H1 (cell line): Measurements from ENCODE around the gene CPZ. TPM values are rescaled to one million over a fixed set of nuclear protein-coding genes. Genes with fewer than 3 reads are reported as not detected.
A peak's percentile ranks its signal among the peaks of the same experiment; 100 is the strongest.

ENCODE experiments used
- CTCF ChIA-PET: fragments of 300-600 bp; sonication (Branson Sonifier 250); formaldehyde crosslinking; loops from one replicate; lab custom pipeline; 2021; ENCODE audit not compliant: partially characterized antibody; lab: Charles Lee
- POLR2A ChIA-PET: fragments of 300-600 bp; sonication (Branson Sonifier 250); formaldehyde crosslinking; loops from one replicate; lab custom pipeline; 2021; ENCODE audit warnings: inconsistent platforms; ENCODE audit not compliant: partially characterized antibody; lab: Charles Lee
- DNase-seq, 2 experiments: peaks; one replicate each; pipeline versions ENCODE4 v3.0.0 to v3.0.0-alpha.2; 2010 to 2022; ENCODE audit warnings: low spot score in 2 of 2, low read depth in 1 of 2, mixed read lengths in 1 of 2
- FAIRE-seq: peaks from 2 replicates; lab custom pipeline; 2011; peaks lifted over from hg19 to GRCh38; lab: Jason Lieb, UNC
- H2AFZ ChIP-seq: 2 replicates; pipeline ENCODE4 v1.8.1; 2012; ENCODE audit warnings: low read length, inconsistent platforms
- H2AK5ac ChIP-seq: 2 replicates; pipeline ENCODE4 v1.6.1; 2013; ENCODE audit warnings: low read depth, low read length
- H2BK120ac ChIP-seq: replicated peaks from 2 replicates; pipeline ENCODE3; 2013; ENCODE audit warnings: low read depth, low read length, inconsistent platforms
- H2BK12ac ChIP-seq: 2 replicates; pipeline ENCODE4 v1.6.1; 2013; ENCODE audit warnings: low read depth, low read length
- H2BK15ac ChIP-seq: 2 replicates; pipeline ENCODE4 v1.6.1; 2013; ENCODE audit warnings: low read length
- H2BK20ac ChIP-seq: 2 replicates; pipeline ENCODE4 v1.6.1; 2013; ENCODE audit warnings: low read length
- H2BK5ac ChIP-seq: 2 replicates; pipeline ENCODE4 v1.6.1; 2013; ENCODE audit warnings: low read depth, low read length
- H3K14ac ChIP-seq: 2 replicates; pipeline ENCODE4 v1.6.1; 2013; ENCODE audit warnings: inconsistent platforms; ENCODE audit not compliant: insufficient read length
- H3K18ac ChIP-seq: 2 replicates; pipeline ENCODE4 v1.6.1; 2013; ENCODE audit warnings: low read length; ENCODE audit errors: extremely low read depth
- H3K23ac ChIP-seq: 2 replicates; pipeline ENCODE4 v1.6.1; 2013; ENCODE audit warnings: inconsistent platforms; ENCODE audit not compliant: insufficient read length
- H3K23me2 ChIP-seq: 2 replicates; pipeline ENCODE4 v1.6.1; 2013; ENCODE audit warnings: low read depth, low read length
- H3K27ac ChIP-seq: 2 replicates; pipeline ENCODE4 v1.6.1; 2011; ENCODE audit warnings: low read depth, low read length, inconsistent platforms
- H3K27me3 ChIP-seq, 4 experiments: replicated peaks in 1 of 4; 1 replicate in 1 of 4; 2 replicates in 3 of 4; pipeline versions ENCODE4 v1.6.1 to v1.8.1; 2011 to 2013; ENCODE audit warnings: low read length in 3 of 4, mild to moderate bottlenecking in 3 of 4, inconsistent platforms in 2 of 4, mixed read lengths in 2 of 4, moderate library complexity in 1 of 4; ENCODE audit not compliant: control insufficient read depth in 3 of 4, insufficient read depth in 3 of 4; ENCODE audit errors: extremely low read depth in 1 of 4
- H3K36me3 ChIP-seq, 4 experiments: 2 replicates each; pipeline versions ENCODE4 v1.6.1 to v1.8.1; 2011 to 2013; ENCODE audit warnings: mild to moderate bottlenecking in 4 of 4, low read length in 3 of 4, moderate library complexity in 2 of 4, control low read depth in 1 of 4, inconsistent platforms in 1 of 4; ENCODE audit not compliant: insufficient read depth in 4 of 4, control insufficient read depth in 2 of 4
- H3K4ac ChIP-seq: replicated peaks from 2 replicates; pipeline ENCODE3; 2013; ENCODE audit warnings: low read length, low read depth, mixed read lengths, inconsistent platforms; ENCODE audit not compliant: insufficient read length
- H3K4me1 ChIP-seq, 4 experiments: replicated peaks in 1 of 4; 1 replicate in 1 of 4; 2 replicates in 3 of 4; pipeline versions ENCODE4 v1.6.1 to v1.8.1; 2011 to 2013; ENCODE audit warnings: low read length in 3 of 4, inconsistent platforms in 2 of 4, mixed read lengths in 1 of 4; ENCODE audit not compliant: insufficient read depth in 4 of 4, control insufficient read depth in 3 of 4
- H3K4me2 ChIP-seq, 2 experiments: 2 replicates each; pipeline versions ENCODE4 v1.6.1 to v1.8.1; 2011 to 2013; ENCODE audit warnings: low read depth in 2 of 2, low read length in 2 of 2, control low read depth in 1 of 2, inconsistent platforms in 1 of 2, mild to moderate bottlenecking in 1 of 2; ENCODE audit not compliant: insufficient read depth in 1 of 2
- H3K4me3 ChIP-seq, 4 experiments: fragments of 200-600, 300-600 bp in 1 of 4; sonication (generic), shearing (Covaris generic), sonication (Bioruptor Twin) in 1 of 4; 2 replicates each; pipeline versions ENCODE4 v1.5.1 to v1.8.1; 2011 to 2016; ENCODE audit warnings: low read length in 4 of 4, low read depth in 3 of 4, control low read depth in 2 of 4, inconsistent platforms in 2 of 4, mild to moderate bottlenecking in 2 of 4, mixed read lengths in 1 of 4, moderate library complexity in 1 of 4; ENCODE audit not compliant: insufficient read depth in 2 of 4; ENCODE audit errors: extremely low read depth in 1 of 4
- H3K56ac ChIP-seq: replicated peaks from 2 replicates; pipeline ENCODE3; 2013; ENCODE audit warnings: low read depth, mild to moderate bottlenecking, mixed read lengths, low read length, inconsistent platforms; ENCODE audit not compliant: insufficient read length
- H3K79me1 ChIP-seq: 2 replicates; pipeline ENCODE4 v1.6.1; 2013; ENCODE audit warnings: low read depth, low read length, control low read depth
- H3K79me2 ChIP-seq, 2 experiments: 2 replicates each; pipeline versions ENCODE4 v1.6.1 to v1.8.1; 2012 to 2013; ENCODE audit warnings: low read length in 2 of 2, mild to moderate bottlenecking in 2 of 2, inconsistent platforms in 1 of 2; ENCODE audit not compliant: insufficient read depth in 2 of 2, control insufficient read depth in 1 of 2
- H3K9ac ChIP-seq, 4 experiments: replicated peaks in 1 of 4; 1 replicate in 1 of 4; 2 replicates in 3 of 4; pipeline versions ENCODE4 v1.6.1 to v1.8.1; 2011 to 2013; ENCODE audit warnings: low read depth in 3 of 4, low read length in 3 of 4, control low read depth in 2 of 4, mild to moderate bottlenecking in 2 of 4, moderate library complexity in 2 of 4, inconsistent platforms in 1 of 4; ENCODE audit errors: extremely low read depth in 1 of 4
- H3K9me3 ChIP-seq, 2 experiments: 2 replicates each; pipeline versions ENCODE4 v1.6.1 to v1.8.1; 2012 to 2013; ENCODE audit warnings: mild to moderate bottlenecking in 2 of 2, moderate library complexity in 2 of 2, control low read depth in 1 of 2, inconsistent platforms in 1 of 2, low read depth in 1 of 2, low read length in 1 of 2, mixed read lengths in 1 of 2; ENCODE audit not compliant: insufficient read depth in 2 of 2
- H4K20me1 ChIP-seq, 2 experiments: replicated peaks in 1 of 2; 2 replicates each; pipeline versions ENCODE3 to v1.8.1; 2011 to 2013; ENCODE audit warnings: inconsistent platforms in 2 of 2, low read length in 2 of 2, mild to moderate bottlenecking in 1 of 2; ENCODE audit not compliant: insufficient read depth in 2 of 2, control insufficient read depth in 1 of 2
- H4K5ac ChIP-seq: 2 replicates; pipeline ENCODE4 v1.6.1; 2013; ENCODE audit warnings: low read length, low read depth, mixed read lengths, inconsistent platforms; ENCODE audit not compliant: insufficient read length
- H4K8ac ChIP-seq: 2 replicates; pipeline ENCODE4 v1.8.0; 2013; ENCODE audit warnings: mild to moderate bottlenecking, moderate library complexity, low read length, inconsistent platforms; ENCODE audit not compliant: insufficient read depth; ENCODE audit errors: extremely low read depth
- H4K91ac ChIP-seq: replicated peaks from 2 replicates; pipeline ENCODE3; 2013; ENCODE audit warnings: low read length, mixed read lengths, inconsistent platforms; ENCODE audit not compliant: insufficient read length
- ATF2 ChIP-seq: IDR thresholded peaks from 2 replicates; pipeline ENCODE4 v1.6.1; 2012; ENCODE audit warnings: low read length, inconsistent platforms
- BACH1 ChIP-seq: IDR thresholded peaks from 2 replicates; pipeline ENCODE4 v1.6.1; 2012; ENCODE audit warnings: low read length, improper control_type of control experiment
- CHD1 ChIP-seq: IDR thresholded peaks from 2 replicates; pipeline ENCODE4 v1.6.1; 2012; ENCODE audit warnings: low read depth, low read length, improper control_type of control experiment
- FOSL1 ChIP-seq: IDR thresholded peaks from 2 replicates; pipeline ENCODE4 v1.6.1; 2011; ENCODE audit warnings: mild to moderate bottlenecking, low read depth, low read length, moderate library complexity; ENCODE audit not compliant: insufficient read depth
- HDAC2 ChIP-seq, 2 experiments: fragments of 300-600 bp in 1 of 2; sonication (generic) in 1 of 2; IDR thresholded peaks; 2 replicates each; pipeline ENCODE4 v1.6.1; 2011 to 2012; ENCODE audit warnings: low read depth in 2 of 2, low read length in 2 of 2, mild to moderate bottlenecking in 2 of 2, moderate library complexity in 2 of 2, borderline replicate concordance in 1 of 2, inconsistent platforms in 1 of 2
- KDM1A ChIP-seq: fragments of 200-600, 300-600 bp; sonication (generic); IDR thresholded peaks from 2 replicates; pipeline ENCODE4 v1.7.1; 2016; ENCODE audit warnings: mild to moderate bottlenecking, low read length, borderline replicate concordance
- SIN3A ChIP-seq, 2 experiments: IDR thresholded peaks in 1 of 2; conservative IDR thresholded peaks in 1 of 2; 2 replicates each; pipeline ENCODE4 v1.6.1; 2011 to 2012; ENCODE audit warnings: low read length in 2 of 2, improper control_type of control experiment in 1 of 2, low read depth in 1 of 2, mild to moderate bottlenecking in 1 of 2
- SIRT6 ChIP-seq: IDR thresholded peaks from one replicate; pipeline ENCODE4 v1.7.1; 2012; ENCODE audit warnings: low read length, inconsistent platforms
- TCF12 ChIP-seq: IDR thresholded peaks from 2 replicates; pipeline ENCODE4 v1.6.1; 2011; ENCODE audit warnings: low read depth, mild to moderate bottlenecking, low read length
- WGBS, 2 experiments: shearing (Covaris generic) in 1 of 2; methylation state at CpG; one replicate each; pipeline versions ENCODE4 v1.1.6 to v1.1.7; 2013 to 2015; ENCODE audit warnings: low lambda C conversion rate in 2 of 2, mixed read lengths in 2 of 2, inconsistent platforms in 1 of 2, low coverage in 1 of 2, missing lambda C conversion rate in 1 of 2; ENCODE audit not compliant: insufficient replicate concordance in 2 of 2, insufficient coverage in 1 of 2, insufficient read length in 1 of 2; ENCODE audit errors: extremely low coverage in 1 of 2, missing lambda C conversion rate in 1 of 2; 5-methylcytosine and 5-hydroxymethylcytosine counted together
- polyA plus RNA-seq, 7 experiments: library from polyadenylated mRNA; depleted of rRNA in 3 of 7; stranded (reverse) in 5 of 7; unstranded in 2 of 7; fragments of >200 nt in 5 of 7; fragments of 200-250 nt in 2 of 7; gene quantifications; 1 replicate in 5 of 7; 2 replicates in 1 of 7; 4 replicates in 1 of 7; pipeline versions ENCODE4 v1.2.1 to v1.2.3, GENCODE V29; 2011 to 2013; ENCODE audit warnings: missing spikeins in 2 of 7, mixed read lengths in 2 of 7
- total RNA-seq: library from RNA; stranded (reverse); fragmentation: NEBNext Ultra II Directional; extraction: Animal tissue kit (Norgen Biotek cat#: 25700); gene quantifications from 2 replicates; pipeline ENCODE4 v1.2.1, GENCODE V29; 2021

CPZ gene
- total and polyA plus RNA-seq, 2 of the 8 experiments (the other 6 are each of a cell fraction or from before 2014, with no cell fraction given), result 28.8 to 40.7 TPM

GRCh38 chr4:8579526-8580320 is 12.8 kb upstream of the CPZ start:
- Histone ChIP-seq H3K4ac (no peak overlapping the region), H3K9ac (no peak overlapping the region; a peak in 1 of 7 replicates), H3K56ac (no peak overlapping the region), H3K4me2 (peak overlapping the region; percentile 69 to 91), H2BK20ac (0 out of 2 replicates have a peak overlapping the region, but pooled peaks have one; percentile 80), H4K20me1 (peaks cover 1 to 6% of the 10 kb centered on the region in 2 experiments), H2AK5ac (0 out of 2 replicates have a peak overlapping the region, but pooled peaks have one; percentile 24), H3K14ac (no peak overlapping the region), H4K91ac (no peak overlapping the region), H2BK12ac (peak overlapping the region; percentile 50; the same call in 1 of the 2 replicates), H3K23me2 (peaks cover 13% of the 10 kb centered on the region; the same call in 1 of the 2 replicates), H3K18ac (peak overlapping the region; percentile 19; the same call in 1 of the 2 replicates), H4K8ac (no peak overlapping the region), H2BK5ac (no peak overlapping the region), H4K5ac (no peak overlapping the region), H3K4me3 (peak overlapping the region in 2 of 4 experiments; percentile 24 to 56; a peak in 4 of 8 replicates), H3K27ac (no peak overlapping the region), H3K79me2 (no peaks in the 10 kb centered on the region), H2BK120ac (no peak overlapping the region), H2AFZ (no peak overlapping the region), H3K36me3 (no peaks in the 10 kb centered on the region), H3K27me3 (peaks cover 3 to 16% (median 15%) of the 10 kb centered on the region in 4 experiments), H3K4me1 (peaks cover 0 to 25% (median 13%) of the 10 kb centered on the region in 4 experiments; a peak in 6 of 7 replicates), H3K79me1 (no peaks in the 10 kb centered on the region), H3K9me3 (no peaks in the 10 kb centered on the region), H3K23ac (no peak overlapping the region), H2BK15ac (no peak overlapping the region)
- no peak for DNase-seq
- ChIA-PET CTCF (interaction anchor here (1.3 to 2.5 kb wide), 8 partner anchors 8 to 112 kb away, joined by 4 to 15 read pairs (median 6); partner anchors contain the start of gene CPZ), POLR2A (interaction anchor here (1.2 to 2.5 kb wide), 3 partner anchors 12 to 28 kb away, joined by 3 to 7 read pairs (median 4); no protein-coding TSS in a partner anchor)
- FAIRE-seq, result no peak
- 46% methylated on average over 8 of the region's 12 CpGs; no CpG with 5 or more reads in 1 of the 2 experiments for WGBS, 2 experiments
- TF ChIP-seq BACH1 (no peak), FOSL1 (no peak), SIN3A (conservative IDR thresholded peaks at IDR 0.05 in 1 of 2, IDR thresholded peaks at IDR 0.05 in 1 of 2; ENCODE audit: low read depth in 1 of 2, low read length in 2 of 2) (no peak), CHD1 (no peak), HDAC2 (IDR thresholded peaks at IDR 0.05; ENCODE audit: borderline replicate concordance in 1 of 2, low read depth in 2 of 2, low read length in 2 of 2) (no peak), SIRT6 (no peak), TCF12 (no peak), ATF2 (no peak), KDM1A (no peak)
